Caki2 (cell line): ENCODE data around the gene SOWAHC. TPM values are rescaled to one million over a fixed set of nuclear protein-coding genes. Genes with fewer than 3 reads are reported as not detected.
A peak's percentile ranks its signal among the peaks of the same experiment; 100 is the strongest.
"Not testable (repeated sequence)": the region's sequence is repeated elsewhere in the genome, so short reads cannot be mapped to it uniquely, and the experiment has no call there.

Source experiments
- DNase-seq: peaks from one replicate; pipeline ENCODE4 v3.0.0-alpha.2; 2015; ENCODE audit warnings: low read depth
- in situ Hi-C: cut with HindIII; loops from 2 replicates; pipeline ENCODE4 v1.10.0; 2016; ENCODE audit warnings: low sequenced_read_pairs, low pct_unique_long_range_greater_than_20kb, mixed read lengths
- total RNA-seq: library from RNA; depleted of rRNA; stranded (reverse); fragments of >200 nt; shearing (Covaris generic); gene quantifications from 2 replicates; pipeline ENCODE4 v1.2.3, GENCODE V29; 2014; ENCODE audit warnings: low replicate concordance

Gene SOWAHC
- total RNA-seq, 1 experiment from 2014 or later, result 15.1 TPM

- DNase-seq, result no peak
- in situ Hi-C loops, result no loop called here
Measured at GRCh38 chr2:109637749-109638570, 23.8 kb downstream of the SOWAHC start.

- in situ Hi-C loops, result no loop called here
Measured at GRCh38 chr2:109638795-109639194, 24.6 kb downstream of the SOWAHC start.

GRCh38 chr2:109640000-109640399 lies 25.8 kb downstream of the SOWAHC start:
- DNase-seq, in situ Hi-C loops: not testable (repeated sequence)

More at GRCh38 chr2:109638795-109639194, 24.6 kb downstream of the SOWAHC start:
- DNase-seq, result no peak

GRCh38 chr2:109644571-109645275 lies 30.6 kb downstream of the SOWAHC start:
- in situ Hi-C loops, result no loop called here

GRCh38 chr2:109645412-109646184 lies 31.4 kb downstream of the SOWAHC start:
- no peak for DNase-seq
- in situ Hi-C loops, result no loop called here

More at GRCh38 chr2:109644571-109645275, 30.6 kb downstream of the SOWAHC start:
- no peak for DNase-seq

- in situ Hi-C loops, result no loop called here
- DNase-seq, result no peak
Measured at GRCh38 chr2:109646961-109647360, 32.8 kb downstream of the SOWAHC start.

GRCh38 chr2:109647636-109648035 lies 33.5 kb downstream of the SOWAHC start:
- no peak for DNase-seq
- in situ Hi-C loops, result no loop called here

GRCh38 chr2:109648041-109648527 lies 33.9 kb downstream of the SOWAHC start:
- in situ Hi-C loops, result no loop called here
- no peak for DNase-seq

- in situ Hi-C loops, result no loop called here
- DNase-seq, result no peak
Measured at GRCh38 chr2:109649736-109650695, 35.9 kb downstream of the SOWAHC start.

- in situ Hi-C loops, result no loop called here
- no peak for DNase-seq
Measured at GRCh38 chr2:109654326-109655050, 40.3 kb downstream of the SOWAHC start.

- no peak for DNase-seq
- in situ Hi-C loops, result no loop called here
Measured at GRCh38 chr2:109655287-109655686, 41.1 kb downstream of the SOWAHC start.

GRCh38 chr2:109659396-109660045 lies 45.4 kb downstream of the SOWAHC start:
- no peak for DNase-seq
- in situ Hi-C loops, result no loop called here

GRCh38 chr2:109660046-109660860 lies 46.1 kb downstream of the SOWAHC start:
- DNase-seq, result peak; percentile 54
- in situ Hi-C loops, result no loop called here

- DNase-seq, result no peak
- in situ Hi-C loops, result no loop called here
Measured at GRCh38 chr2:109662889-109663288, 48.7 kb downstream of the SOWAHC start.

- in situ Hi-C loops, result no loop called here
- no peak for DNase-seq
Measured at GRCh38 chr2:109663721-109664120, 49.6 kb downstream of the SOWAHC start.

- no peak for DNase-seq
- in situ Hi-C loops, result no loop called here
Measured at GRCh38 chr2:109666466-109666865, 52.3 kb downstream of the SOWAHC start.
